ENCODE measurements around the gene BIN2.

BIN2 gene

GRCh38 chr12:51242876-51243275 is 81.1 kb downstream of the BIN2 start:
- no peak for DNase-seq (ENCODE audit: low read depth)
- TF ChIP-seq CTCF (conservative IDR thresholded peaks at IDR 0.05; ENCODE audit: low read depth, low read length), result no peak
- H3K4me3 ChIP-seq (ENCODE audit: low read length), result no peak overlapping the region

- no peak for DNase-seq (ENCODE audit: low read depth)
- no peak overlapping the region for H3K4me3 ChIP-seq (ENCODE audit: low read length)
- no peak for TF ChIP-seq CTCF (conservative IDR thresholded peaks at IDR 0.05; ENCODE audit: low read depth, low read length)
These were observed 81.9 kb downstream of the BIN2 start for GRCh38 chr12:51242120-51242519.

- no peak for TF ChIP-seq CTCF (conservative IDR thresholded peaks at IDR 0.05; ENCODE audit: low read depth, low read length)
- no peak overlapping the region for H3K4me3 ChIP-seq (ENCODE audit: low read length)
- DNase-seq (ENCODE audit: low read depth), result no peak
These were observed 83.0 kb downstream of the BIN2 start for GRCh38 chr12:51240971-51241370.

GRCh38 chr12:51238510-51239334 is 85.3 kb downstream of the BIN2 start, which contains the start of gene DAZAP2:
Gene DAZAP2 (plus strand): TSS chr12:51238826. CDS start chr12:51238908, 82 bp downstream.
- H3K4me3 ChIP-seq (ENCODE audit: low read length), result peak within 1 kb of the TSS; percentile 100
- peak; percentile 83 for DNase-seq (ENCODE audit: low read depth)
- peak; percentile 6 for TF ChIP-seq CTCF (conservative IDR thresholded peaks at IDR 0.05; ENCODE audit: low read depth, low read length)

GRCh38 chr12:51238037-51238509 is 85.9 kb downstream of the BIN2 start:
- no peak for TF ChIP-seq CTCF (conservative IDR thresholded peaks at IDR 0.05; ENCODE audit: low read depth, low read length)
- DNase-seq (ENCODE audit: low read depth), result no peak
- H3K4me3 ChIP-seq (ENCODE audit: low read length), result peak overlapping the region; percentile 100

GRCh38 chr12:51234530-51234929 is 89.4 kb downstream of the BIN2 start:
- H3K4me3 ChIP-seq (ENCODE audit: low read length), result no peak overlapping the region
- TF ChIP-seq CTCF (conservative IDR thresholded peaks at IDR 0.05; ENCODE audit: low read depth, low read length), result no peak
- DNase-seq (ENCODE audit: low read depth), result no peak

GRCh38 chr12:51232642-51233041 is 91.3 kb downstream of the BIN2 start:
- TF ChIP-seq CTCF (conservative IDR thresholded peaks at IDR 0.05; ENCODE audit: low read depth, low read length), result no peak
- no peak for DNase-seq (ENCODE audit: low read depth)

More at GRCh38 chr12:51232642-51233041, 91.3 kb downstream of the BIN2 start:
- no peak overlapping the region for H3K4me3 ChIP-seq (ENCODE audit: low read length)

All from retinal pigment epithelial cell (primary cell).